WTC11 (cell line): ENCODE data around the gene SLC25A53. TPM values are rescaled to one million over a fixed set of nuclear protein-coding genes. Genes with fewer than 3 reads are reported as not detected.

Experiments used
- ATAC-seq: fragments of 200-7000 bp; cut with Tn5 transposase; 2 replicates; pipeline ENCODE4 v1.10.0; 2021; ENCODE audit warnings: mild to moderate bottlenecking, moderate library complexity
- CTCF ChIA-PET: fragments of 300-600 bp; sonication (Branson Sonifier 250); formaldehyde crosslinking; loops from one replicate; lab custom pipeline; 2021; ENCODE audit warnings: antibody characterized with exemption; lab: Charles Lee
- POLR2A ChIA-PET: fragments of 350-600 bp; sonication (Branson Sonifier 250); formaldehyde crosslinking; loops from one replicate; lab custom pipeline; 2021; ENCODE audit warnings: antibody characterized with exemption; lab: Charles Lee
- DNase-seq: peaks from one replicate; pipeline ENCODE4 v3.0.0; 2021; ENCODE audit warnings: low spot score
- H3K27ac Mint-ChIP-seq: 2 replicates; pipeline ENCODE4 v1.8.0; 2021; ENCODE audit warnings: mixed read lengths
- H3K27me3 Mint-ChIP-seq: 2 replicates; pipeline ENCODE4 v1.8.0; 2021; ENCODE audit warnings: low read depth, mild to moderate bottlenecking, moderate library complexity, mixed read lengths
- H3K36me3 Mint-ChIP-seq: 2 replicates; pipeline ENCODE4 v1.8.0; 2021; ENCODE audit warnings: mixed read lengths
- H3K4me1 Mint-ChIP-seq: 2 replicates; pipeline ENCODE4 v1.8.0; 2022; ENCODE audit warnings: mixed read lengths
- H3K4me3 Mint-ChIP-seq: 2 replicates; pipeline ENCODE4 v1.8.0; 2021; ENCODE audit warnings: mild to moderate bottlenecking, moderate library complexity, mixed read lengths
- H3K9me3 Mint-ChIP-seq: 2 replicates; pipeline ENCODE4 v1.8.0; 2021; ENCODE audit warnings: mixed read lengths
- EMX1 ChIP-seq: fragments of 250-450 bp; sonication (Bioruptor Pico); IDR thresholded peaks from 2 replicates; pipeline ENCODE4 v1.8.0; 2021; ENCODE audit warnings: mild to moderate bottlenecking
- FOXP1 ChIP-seq: sonication (generic); formaldehyde crosslinking; IDR thresholded peaks from 2 replicates; pipeline ENCODE4 v1.8.0; 2022; ENCODE audit warnings: missing genetic modification reagents, mild to moderate bottlenecking, moderate library complexity, borderline replicate concordance
- MXD4 ChIP-seq: fragments of 250-450 bp; sonication (Bioruptor Pico); IDR thresholded peaks from 2 replicates; pipeline ENCODE4 v1.8.0; 2021; ENCODE audit warnings: mild to moderate bottlenecking, moderate library complexity, borderline replicate concordance
- NR3C1 ChIP-seq: sonication (generic); formaldehyde crosslinking; conservative IDR thresholded peaks from 2 replicates; pipeline ENCODE4 v1.8.1; 2023; ENCODE audit warnings: low read depth, mild to moderate bottlenecking, missing genetic modification reagents
- SMAD4 ChIP-seq: sonication (generic); formaldehyde crosslinking; IDR thresholded peaks from 2 replicates; pipeline ENCODE4 v1.8.0; 2022; ENCODE audit warnings: mild to moderate bottlenecking, missing genetic modification reagents
- SP1 ChIP-seq: sonication (generic); formaldehyde crosslinking; conservative IDR thresholded peaks from 2 replicates; pipeline ENCODE4 v1.8.1; 2022; ENCODE audit warnings: missing genetic modification reagents
- TEAD1 ChIP-seq: sonication (generic); formaldehyde crosslinking; IDR thresholded peaks from 2 replicates; pipeline ENCODE4 v1.8.0; 2022; ENCODE audit warnings: mild to moderate bottlenecking, missing genetic modification reagents
- ZNF423 ChIP-seq: fragments of 250-450 bp; sonication (Bioruptor Pico); IDR thresholded peaks from 2 replicates; pipeline ENCODE4 v2.1.2; 2022; ENCODE audit warnings: mild to moderate bottlenecking, moderate library complexity
- total RNA-seq: library from RNA; stranded (reverse); gene quantifications from 3 replicates; pipeline ENCODE4 v1.2.3, GENCODE V29; 2021
- TF ChIP-seq, protein P1 (sequence below): fragments of 250-450 bp; sonication (Bioruptor Pico); IDR thresholded peaks from 2 replicates; pipeline ENCODE4 v1.9.0; 2021; ENCODE audit warnings: mild to moderate bottlenecking, borderline replicate concordance
- TF ChIP-seq, protein P2 (sequence below): sonication (generic); formaldehyde crosslinking; IDR thresholded peaks from 2 replicates; pipeline ENCODE4 v1.8.1; 2023; ENCODE audit warnings: mild to moderate bottlenecking, missing genetic modification reagents
- TF ChIP-seq, protein P3 (sequence below): sonication (generic); formaldehyde crosslinking; IDR thresholded peaks from 2 replicates; pipeline ENCODE4 v1.8.1; 2023; ENCODE audit warnings: mild to moderate bottlenecking, missing genetic modification reagents
- TF ChIP-seq, protein P4 (sequence below): sonication (generic); formaldehyde crosslinking; conservative IDR thresholded peaks from 2 replicates; pipeline ENCODE4 v1.8.1; 2023; ENCODE audit warnings: mild to moderate bottlenecking, low read depth, missing genetic modification reagents, moderate library complexity
- TF ChIP-seq, protein P5 (sequence below): fragments of 250-450 bp; sonication (Bioruptor Pico); conservative IDR thresholded peaks from 2 replicates; pipeline ENCODE4 v1.9.0; 2021; ENCODE audit warnings: mild to moderate bottlenecking

The SLC25A53 gene
- total RNA-seq, 1 experiment from 2014 or later, result 1.8 TPM

DNA sequence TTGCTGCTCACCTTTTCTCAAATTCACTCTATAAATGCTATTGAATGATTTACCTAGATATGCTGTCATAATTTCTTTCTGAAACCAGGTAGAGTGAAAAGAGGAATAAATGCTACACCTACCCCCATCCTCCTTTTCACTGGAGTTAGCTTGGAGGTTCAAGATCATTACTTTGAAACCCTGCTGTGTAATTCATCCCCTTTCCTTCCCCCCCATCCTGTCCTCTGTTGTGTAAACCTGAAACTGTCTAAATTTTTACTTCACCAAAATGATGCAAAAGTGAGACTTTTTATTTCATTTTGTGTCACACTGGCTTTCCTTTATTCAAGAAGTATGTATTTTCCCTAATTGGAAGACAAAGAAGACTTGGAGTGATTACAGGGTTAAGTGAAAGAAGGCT is 39.0 kb downstream of the SLC25A53 start:
- DNase-seq (no peak), ATAC-seq (no peak)
- H3K4me3 Mint-ChIP-seq, result no peak overlapping the region
- POLR2A ChIA-PET, result interaction anchor here (0.6 kb wide), 1 partner anchor 78 kb away, joined by 3 read pairs; no protein-coding TSS in a partner anchor
- no peak overlapping the region for H3K27ac Mint-ChIP-seq
- H3K27me3 Mint-ChIP-seq, result peaks cover 3% of the 10 kb centered on the region; the same call in 1 of the 2 replicates
- no peak for TF ChIP-seq TEAD1 (CRISPR knock-in tag)
- TF ChIP-seq EMX1, result no peak
- TF ChIP-seq, protein P1, sequence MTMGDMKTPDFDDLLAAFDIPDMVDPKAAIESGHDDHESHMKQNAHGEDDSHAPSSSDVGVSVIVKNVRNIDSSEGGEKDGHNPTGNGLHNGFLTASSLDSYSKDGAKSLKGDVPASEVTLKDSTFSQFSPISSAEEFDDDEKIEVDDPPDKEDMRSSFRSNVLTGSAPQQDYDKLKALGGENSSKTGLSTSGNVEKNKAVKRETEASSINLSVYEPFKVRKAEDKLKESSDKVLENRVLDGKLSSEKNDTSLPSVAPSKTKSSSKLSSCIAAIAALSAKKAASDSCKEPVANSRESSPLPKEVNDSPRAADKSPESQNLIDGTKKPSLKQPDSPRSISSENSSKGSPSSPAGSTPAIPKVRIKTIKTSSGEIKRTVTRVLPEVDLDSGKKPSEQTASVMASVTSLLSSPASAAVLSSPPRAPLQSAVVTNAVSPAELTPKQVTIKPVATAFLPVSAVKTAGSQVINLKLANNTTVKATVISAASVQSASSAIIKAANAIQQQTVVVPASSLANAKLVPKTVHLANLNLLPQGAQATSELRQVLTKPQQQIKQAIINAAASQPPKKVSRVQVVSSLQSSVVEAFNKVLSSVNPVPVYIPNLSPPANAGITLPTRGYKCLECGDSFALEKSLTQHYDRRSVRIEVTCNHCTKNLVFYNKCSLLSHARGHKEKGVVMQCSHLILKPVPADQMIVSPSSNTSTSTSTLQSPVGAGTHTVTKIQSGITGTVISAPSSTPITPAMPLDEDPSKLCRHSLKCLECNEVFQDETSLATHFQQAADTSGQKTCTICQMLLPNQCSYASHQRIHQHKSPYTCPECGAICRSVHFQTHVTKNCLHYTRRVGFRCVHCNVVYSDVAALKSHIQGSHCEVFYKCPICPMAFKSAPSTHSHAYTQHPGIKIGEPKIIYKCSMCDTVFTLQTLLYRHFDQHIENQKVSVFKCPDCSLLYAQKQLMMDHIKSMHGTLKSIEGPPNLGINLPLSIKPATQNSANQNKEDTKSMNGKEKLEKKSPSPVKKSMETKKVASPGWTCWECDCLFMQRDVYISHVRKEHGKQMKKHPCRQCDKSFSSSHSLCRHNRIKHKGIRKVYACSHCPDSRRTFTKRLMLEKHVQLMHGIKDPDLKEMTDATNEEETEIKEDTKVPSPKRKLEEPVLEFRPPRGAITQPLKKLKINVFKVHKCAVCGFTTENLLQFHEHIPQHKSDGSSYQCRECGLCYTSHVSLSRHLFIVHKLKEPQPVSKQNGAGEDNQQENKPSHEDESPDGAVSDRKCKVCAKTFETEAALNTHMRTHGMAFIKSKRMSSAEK, result no peak
- TF ChIP-seq SP1 (CRISPR knock-in tag), result no peak
- TF ChIP-seq SMAD4, result no peak
- TF ChIP-seq NR3C1 (CRISPR knock-in tag), result no peak
- TF ChIP-seq, protein P2, sequence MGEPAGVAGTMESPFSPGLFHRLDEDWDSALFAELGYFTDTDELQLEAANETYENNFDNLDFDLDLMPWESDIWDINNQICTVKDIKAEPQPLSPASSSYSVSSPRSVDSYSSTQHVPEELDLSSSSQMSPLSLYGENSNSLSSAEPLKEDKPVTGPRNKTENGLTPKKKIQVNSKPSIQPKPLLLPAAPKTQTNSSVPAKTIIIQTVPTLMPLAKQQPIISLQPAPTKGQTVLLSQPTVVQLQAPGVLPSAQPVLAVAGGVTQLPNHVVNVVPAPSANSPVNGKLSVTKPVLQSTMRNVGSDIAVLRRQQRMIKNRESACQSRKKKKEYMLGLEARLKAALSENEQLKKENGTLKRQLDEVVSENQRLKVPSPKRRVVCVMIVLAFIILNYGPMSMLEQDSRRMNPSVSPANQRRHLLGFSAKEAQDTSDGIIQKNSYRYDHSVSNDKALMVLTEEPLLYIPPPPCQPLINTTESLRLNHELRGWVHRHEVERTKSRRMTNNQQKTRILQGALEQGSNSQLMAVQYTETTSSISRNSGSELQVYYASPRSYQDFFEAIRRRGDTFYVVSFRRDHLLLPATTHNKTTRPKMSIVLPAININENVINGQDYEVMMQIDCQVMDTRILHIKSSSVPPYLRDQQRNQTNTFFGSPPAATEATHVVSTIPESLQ (CRISPR knock-in tag), result no peak
- TF ChIP-seq FOXP1 (CRISPR knock-in tag), result no peak
- TF ChIP-seq, protein P3, sequence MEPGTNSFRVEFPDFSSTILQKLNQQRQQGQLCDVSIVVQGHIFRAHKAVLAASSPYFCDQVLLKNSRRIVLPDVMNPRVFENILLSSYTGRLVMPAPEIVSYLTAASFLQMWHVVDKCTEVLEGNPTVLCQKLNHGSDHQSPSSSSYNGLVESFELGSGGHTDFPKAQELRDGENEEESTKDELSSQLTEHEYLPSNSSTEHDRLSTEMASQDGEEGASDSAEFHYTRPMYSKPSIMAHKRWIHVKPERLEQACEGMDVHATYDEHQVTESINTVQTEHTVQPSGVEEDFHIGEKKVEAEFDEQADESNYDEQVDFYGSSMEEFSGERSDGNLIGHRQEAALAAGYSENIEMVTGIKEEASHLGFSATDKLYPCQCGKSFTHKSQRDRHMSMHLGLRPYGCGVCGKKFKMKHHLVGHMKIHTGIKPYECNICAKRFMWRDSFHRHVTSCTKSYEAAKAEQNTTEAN, result no peak
- TF ChIP-seq MXD4, result no peak
- TF ChIP-seq, protein P4, sequence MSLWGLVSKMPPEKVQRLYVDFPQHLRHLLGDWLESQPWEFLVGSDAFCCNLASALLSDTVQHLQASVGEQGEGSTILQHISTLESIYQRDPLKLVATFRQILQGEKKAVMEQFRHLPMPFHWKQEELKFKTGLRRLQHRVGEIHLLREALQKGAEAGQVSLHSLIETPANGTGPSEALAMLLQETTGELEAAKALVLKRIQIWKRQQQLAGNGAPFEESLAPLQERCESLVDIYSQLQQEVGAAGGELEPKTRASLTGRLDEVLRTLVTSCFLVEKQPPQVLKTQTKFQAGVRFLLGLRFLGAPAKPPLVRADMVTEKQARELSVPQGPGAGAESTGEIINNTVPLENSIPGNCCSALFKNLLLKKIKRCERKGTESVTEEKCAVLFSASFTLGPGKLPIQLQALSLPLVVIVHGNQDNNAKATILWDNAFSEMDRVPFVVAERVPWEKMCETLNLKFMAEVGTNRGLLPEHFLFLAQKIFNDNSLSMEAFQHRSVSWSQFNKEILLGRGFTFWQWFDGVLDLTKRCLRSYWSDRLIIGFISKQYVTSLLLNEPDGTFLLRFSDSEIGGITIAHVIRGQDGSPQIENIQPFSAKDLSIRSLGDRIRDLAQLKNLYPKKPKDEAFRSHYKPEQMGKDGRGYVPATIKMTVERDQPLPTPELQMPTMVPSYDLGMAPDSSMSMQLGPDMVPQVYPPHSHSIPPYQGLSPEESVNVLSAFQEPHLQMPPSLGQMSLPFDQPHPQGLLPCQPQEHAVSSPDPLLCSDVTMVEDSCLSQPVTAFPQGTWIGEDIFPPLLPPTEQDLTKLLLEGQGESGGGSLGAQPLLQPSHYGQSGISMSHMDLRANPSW (CRISPR knock-in tag), result no peak
- TF ChIP-seq, protein P5, sequence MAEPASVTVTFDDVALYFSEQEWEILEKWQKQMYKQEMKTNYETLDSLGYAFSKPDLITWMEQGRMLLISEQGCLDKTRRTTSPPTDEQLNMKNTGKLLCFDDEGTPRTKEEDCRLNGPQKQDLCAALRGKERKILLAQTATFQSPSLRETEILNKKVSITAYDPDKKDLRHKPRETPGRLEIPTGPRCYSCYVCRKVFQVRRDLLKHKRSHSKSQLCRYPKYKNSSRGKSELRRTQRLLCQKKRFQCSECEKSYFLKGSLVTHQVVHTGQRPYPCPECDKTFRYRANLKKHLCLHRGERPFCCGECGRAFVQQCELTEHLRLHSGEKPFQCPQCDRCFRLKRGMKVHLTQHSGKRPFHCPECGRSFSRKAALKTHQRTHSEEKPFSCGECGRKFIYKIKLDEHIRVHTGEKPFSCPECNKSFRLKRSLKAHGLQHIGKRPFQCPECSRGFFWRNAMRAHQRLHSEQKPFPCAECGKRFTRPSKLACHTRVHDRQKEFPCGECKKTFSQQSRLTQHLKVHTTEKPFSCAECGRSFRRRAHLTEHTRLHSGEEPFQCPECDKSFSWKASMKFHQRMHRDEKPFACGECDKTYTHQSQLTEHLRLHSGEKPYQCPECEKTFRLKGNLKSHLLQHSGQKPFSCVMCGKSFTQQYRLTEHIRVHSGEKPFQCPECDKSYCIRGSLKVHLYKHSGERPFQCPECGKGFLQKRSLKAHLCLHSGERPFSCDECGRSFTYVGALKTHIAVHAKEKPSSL (CRISPR knock-in tag), result no peak
- no peak for TF ChIP-seq ZNF423 (CRISPR knock-in tag)
- H3K4me1 Mint-ChIP-seq, result peaks cover 13% of the 10 kb centered on the region
- no peaks in the 10 kb centered on the region for H3K36me3 Mint-ChIP-seq
- CTCF ChIA-PET, result no interaction called here
- no peaks in the 10 kb centered on the region for H3K9me3 Mint-ChIP-seq
